Right lobe of liver (tissue), 4 donors: ENCODE results near the gene CBX8.

ENCODE experiments used
- CTCF ChIP-seq, 4 donors: fragments of 200-600 bp in 3 of 4; fragments of 450-650 bp in 1 of 4; IDR thresholded peaks; one replicate each; pipeline versions ENCODE4 v1.5.1 to v1.8.0; 2016 to 2022; ENCODE audit warnings: antibody characterized with exemption in 4 of 4, mild to moderate bottlenecking in 2 of 4
- POLR2A ChIP-seq: fragments of 450-650 bp; IDR thresholded peaks from one replicate; pipeline ENCODE4 v1.6.1; 2017; ENCODE audit warnings: antibody characterized with exemption, mild to moderate bottlenecking
- donor health status: DM: no; HTN: no; CAD: no.
- donor health status: DM: no; HTN: no; CAD: no.
- donor health status: DM: no; HTN: yes; CAD: no.

GRCh38 chr17:79795795-79796443 is 958 bp downstream of the CBX8 start:
- TF ChIP-seq POLR2A, result no peak
- TF ChIP-seq CTCF (IDR thresholded peaks at IDR 0.05), result no peak
